GM19351 (cell line): ENCODE data around the gene HEG1.

Experiments
- ATAC-seq: cut with Tn5 transposase; IDR thresholded peaks from one replicate; pipeline ENCODE4 v1.9.1; 2021; ENCODE audit warnings: mild to moderate bottlenecking, moderate library complexity; ENCODE audit not compliant: unreplicated experiment

HEG1 gene

DNA sequence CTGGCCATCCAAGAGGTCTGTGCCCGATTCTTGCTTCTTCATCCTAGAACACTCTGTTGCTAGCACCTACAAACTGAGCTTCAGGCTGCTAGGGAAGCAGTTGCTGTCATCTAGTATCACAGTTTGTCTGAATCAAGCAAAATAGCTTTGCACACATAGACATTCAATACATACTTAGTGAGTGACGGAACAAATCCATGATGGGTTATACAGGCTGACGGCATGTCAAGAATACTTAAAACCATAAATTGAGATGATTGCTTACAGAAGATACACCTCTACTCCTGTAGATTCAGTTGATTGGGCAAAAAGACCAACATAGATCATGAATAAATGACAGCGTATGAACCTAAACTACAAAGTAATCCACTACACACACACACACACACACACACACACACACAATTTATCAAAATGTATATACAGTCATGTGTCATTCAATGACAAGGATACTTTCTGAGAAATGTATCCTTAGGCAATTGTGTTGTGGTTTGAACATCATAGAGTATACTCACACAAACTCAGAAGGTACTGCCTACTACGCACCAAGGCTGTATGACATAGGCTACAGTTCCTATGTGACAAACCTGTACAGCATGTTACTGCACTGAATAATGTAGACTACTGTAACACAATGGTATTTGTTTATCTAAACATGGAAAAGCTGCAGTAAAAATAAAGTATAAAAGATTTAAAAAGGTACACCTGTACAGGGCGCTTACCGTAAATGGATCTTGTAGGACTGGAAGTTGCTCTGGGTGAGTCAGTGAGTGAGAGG, 14.4 kb upstream of the HEG1 start:
- no peak for ATAC-seq

DNA sequence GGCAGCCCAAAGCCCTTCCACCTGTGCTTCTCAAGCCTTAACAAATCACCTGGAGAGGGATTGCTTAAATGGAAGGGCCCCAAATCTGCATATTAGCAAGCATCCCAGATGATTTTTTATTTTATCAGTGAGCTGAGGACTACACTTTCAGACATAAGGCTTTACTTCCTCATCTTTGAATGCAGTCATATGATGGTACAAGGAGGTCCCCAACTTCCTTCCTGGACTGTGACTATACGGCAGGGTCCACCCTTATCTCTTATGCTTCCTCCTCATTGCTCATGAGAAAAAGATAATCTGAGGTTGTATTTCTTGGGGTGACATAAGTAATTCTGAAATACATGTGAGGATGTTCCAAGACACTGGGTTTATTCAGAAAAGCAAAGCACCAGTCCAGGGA, 13.7 kb upstream of the HEG1 start:
- ATAC-seq = no peak

DNA sequence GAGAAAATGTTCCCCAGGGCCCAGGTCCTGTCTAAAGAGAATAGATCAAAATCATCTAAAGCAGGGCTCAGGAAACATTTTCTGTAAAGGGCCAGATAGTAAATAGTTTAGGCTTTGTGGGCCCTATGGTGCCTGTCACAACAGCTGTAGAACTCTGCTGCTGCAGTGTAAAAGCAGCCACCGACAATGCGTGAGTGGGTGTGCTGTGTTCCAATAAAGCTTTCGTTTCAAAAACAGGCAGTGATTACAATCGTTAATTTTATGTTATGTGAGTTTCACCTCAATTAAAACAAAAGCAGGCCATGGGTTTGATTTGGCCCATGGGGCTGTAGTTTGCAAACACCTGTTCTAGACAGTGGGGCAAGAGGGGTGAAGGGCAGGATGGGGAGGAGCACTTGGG, 12.5 kb upstream of the HEG1 start:
- ATAC-seq = no peak

DNA sequence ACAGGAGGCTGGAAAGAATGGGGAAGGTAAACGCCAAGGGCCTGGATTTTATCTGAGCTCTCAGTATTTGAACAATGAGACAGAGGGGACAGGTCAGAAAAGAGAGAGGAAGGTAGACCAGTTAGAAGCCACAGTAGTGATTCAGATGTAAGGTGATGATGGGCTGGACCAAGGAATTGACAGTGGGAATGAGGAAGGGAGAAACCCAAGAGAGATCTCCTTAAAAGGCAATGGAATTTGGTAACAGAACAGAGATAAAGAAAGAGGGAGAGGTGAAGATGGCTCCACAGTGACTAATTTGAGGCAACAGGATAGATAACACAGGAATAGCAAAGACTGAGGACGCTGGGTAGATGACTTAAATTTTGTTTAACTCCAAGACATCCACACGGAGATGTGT, 11.4 kb upstream of the HEG1 start:
- ATAC-seq = no peak

DNA sequence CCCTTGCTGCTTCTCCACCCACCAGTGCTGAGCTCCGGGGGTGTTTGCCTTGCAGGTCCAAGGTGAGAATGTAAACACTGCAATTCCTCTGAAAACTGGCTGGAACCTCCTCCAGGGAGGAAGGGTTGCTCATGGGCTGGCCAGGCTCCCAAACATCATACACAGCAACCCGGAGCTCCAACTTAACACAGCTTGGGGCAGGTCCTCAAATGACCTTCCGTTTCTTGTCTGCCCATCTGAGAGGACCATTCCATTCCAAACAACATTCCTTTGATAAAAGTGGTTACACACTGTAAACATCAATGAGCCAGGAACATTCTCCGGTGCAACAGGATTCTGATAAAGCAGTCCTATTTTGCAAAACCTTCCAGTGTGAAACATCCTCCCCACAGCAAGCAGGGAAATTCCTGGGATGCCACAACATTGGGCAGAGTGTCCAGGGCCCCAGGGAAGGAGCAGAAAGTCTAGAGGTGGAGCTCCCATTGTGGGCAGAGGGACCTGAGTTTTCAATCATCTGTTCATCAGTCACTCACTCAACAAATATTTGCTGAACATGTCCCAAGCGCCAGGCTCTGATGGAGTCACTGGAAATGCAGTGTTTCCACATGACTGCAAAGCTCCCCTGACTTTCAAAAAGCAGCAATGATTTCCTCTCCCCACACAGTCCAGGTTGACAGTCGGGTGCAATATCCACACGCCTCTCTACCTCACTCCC, 7.3 kb upstream of the HEG1 start:
- ATAC-seq = no peak

DNA sequence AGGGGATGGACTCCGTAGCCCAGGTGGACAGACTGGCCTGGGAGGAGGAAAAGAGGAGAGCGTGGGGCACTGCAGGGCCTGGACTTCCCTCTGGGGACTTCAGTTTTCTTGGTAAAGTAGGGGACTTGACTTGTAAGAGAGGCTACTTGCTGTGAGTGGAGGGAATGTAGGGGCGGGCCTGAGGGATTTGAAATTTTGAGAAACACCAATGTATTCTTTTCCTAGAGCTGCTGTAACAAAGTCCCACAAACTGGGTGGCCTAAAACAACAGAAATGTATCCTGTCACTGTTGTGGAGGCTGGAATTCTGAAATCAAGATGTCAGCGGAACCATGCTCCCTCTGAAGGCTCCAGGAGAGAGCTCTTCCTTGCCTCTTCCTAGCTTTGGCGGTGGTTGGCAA, 5.8 kb upstream of the HEG1 start:
- no peak for ATAC-seq

DNA sequence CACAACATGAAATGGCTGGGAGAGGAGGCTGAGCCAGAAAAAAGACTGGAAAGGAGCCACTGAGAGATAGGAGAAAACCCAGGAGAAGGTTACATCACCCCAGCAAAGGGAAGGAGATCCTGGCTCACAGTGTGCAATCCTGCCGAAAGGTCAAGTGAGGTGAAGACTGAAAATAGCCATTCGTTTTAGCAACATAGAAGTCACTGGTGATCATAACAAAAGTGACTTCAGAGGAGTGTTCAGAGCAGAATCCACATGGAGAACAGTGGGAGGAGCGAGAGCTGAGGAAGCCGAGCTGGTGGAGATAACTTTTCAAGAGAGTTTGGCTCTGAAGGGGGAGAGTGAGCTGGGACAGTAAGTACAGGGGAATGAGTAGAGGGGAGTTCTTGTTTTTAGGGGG, 5.4 kb upstream of the HEG1 start:
- ATAC-seq = no peak

DNA sequence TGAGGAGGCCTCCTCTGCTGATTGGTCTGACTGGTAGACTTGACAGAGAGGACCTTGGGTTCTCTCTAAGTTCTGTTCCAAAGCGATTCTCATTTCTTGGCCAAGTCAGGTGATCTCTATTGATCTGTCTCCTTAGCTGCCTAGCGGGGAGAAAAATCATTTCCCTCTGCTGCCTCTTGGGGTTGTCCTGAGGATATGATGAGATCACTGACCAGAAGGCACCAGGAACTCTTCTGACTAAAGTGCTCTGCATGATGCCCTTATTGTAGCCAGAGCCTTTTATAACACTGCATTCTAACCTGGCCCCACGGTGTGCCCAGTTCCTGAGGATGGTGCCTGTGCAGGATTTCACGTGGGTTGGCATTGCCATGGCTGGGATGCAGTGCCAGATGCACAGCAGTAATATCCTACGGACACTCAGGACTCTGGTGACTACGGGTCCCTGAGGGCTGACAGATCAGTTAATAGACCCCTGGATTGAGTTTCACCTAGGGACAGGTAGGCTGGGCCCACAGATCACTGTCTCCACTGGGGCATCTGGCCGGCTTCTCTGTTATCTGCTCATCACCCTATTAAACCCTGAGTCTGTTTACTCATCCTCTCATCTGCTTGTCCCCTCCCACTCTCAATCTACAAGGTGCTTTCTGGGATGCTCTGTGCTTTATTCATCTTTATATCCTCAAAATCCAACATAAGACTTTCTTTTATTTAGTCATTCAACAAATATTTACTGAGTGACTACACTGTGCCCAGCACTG, 3.9 kb upstream of the HEG1 start:
- no peak for ATAC-seq

DNA sequence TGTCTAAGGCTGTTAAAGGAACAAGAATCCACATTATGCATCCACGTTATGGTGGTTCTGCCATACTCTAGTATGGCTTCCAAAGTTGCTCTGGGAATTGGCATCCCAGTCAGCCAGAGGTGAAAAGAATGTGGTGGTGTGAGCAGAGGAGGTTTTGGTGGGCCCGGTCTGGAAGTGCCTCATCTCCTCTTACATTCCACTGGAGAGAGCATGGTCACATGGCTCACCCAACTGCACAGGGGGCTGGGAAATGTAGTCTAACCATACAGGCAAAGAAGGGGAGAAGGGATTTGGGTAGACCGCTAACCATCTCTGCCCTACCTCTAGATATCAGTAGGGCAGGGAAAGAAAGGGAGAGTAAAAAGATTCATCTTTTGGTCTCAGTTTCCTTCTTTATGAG, 3.2 kb upstream of the HEG1 start:
- ATAC-seq = no peak

DNA sequence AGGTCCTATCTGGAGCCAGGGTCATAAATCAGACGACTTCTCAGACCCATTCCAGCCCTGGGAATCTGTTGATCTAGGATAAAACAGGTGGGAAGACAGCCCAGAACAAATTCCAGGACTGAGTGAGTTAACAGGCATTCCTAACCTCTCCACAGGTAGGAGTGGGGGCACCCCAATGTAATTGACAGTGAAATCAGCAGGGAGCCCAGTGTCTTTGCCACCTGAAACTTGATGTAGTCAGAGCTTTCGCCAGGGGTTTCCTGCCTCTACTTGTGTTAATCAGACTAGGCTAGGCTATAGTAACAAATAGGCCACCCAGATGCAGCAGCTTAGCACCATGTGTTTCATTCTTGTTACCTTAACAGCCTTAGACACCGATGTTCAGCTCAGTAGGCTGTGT, 2.7 kb upstream of the HEG1 start:
- no peak for ATAC-seq

DNA sequence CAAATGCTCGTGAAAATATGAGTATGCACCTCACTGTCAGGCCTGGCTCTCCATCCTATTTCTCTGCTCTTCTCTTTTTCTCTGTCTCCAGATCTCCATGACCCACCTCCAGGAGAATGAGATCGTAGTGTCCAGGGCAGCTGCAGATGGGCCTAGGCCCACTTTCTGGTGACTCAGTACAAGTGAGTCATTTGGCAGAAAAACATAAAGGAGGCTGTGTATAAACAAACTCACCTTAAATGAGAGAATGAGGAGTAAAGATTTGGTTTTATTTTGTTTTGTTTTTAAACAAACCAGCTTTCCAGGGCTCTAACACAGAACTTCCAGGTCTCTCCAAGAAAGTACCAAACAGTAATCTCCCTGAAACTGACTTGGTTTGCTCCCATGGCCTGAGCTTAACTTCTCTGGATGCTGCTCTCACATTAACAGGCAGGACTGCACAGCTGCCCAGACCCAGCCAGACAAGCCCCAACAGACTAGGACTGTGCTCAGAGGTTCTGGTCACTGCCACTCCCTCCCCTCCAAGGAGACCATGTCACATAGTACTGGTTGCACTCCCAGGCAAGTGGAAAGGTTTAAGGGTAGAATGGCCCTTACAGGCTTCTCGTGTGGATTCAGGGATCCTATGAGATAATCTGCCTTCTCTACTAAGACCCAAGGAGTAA, 1.5 kb upstream of the HEG1 start:
- no peak for ATAC-seq

DNA sequence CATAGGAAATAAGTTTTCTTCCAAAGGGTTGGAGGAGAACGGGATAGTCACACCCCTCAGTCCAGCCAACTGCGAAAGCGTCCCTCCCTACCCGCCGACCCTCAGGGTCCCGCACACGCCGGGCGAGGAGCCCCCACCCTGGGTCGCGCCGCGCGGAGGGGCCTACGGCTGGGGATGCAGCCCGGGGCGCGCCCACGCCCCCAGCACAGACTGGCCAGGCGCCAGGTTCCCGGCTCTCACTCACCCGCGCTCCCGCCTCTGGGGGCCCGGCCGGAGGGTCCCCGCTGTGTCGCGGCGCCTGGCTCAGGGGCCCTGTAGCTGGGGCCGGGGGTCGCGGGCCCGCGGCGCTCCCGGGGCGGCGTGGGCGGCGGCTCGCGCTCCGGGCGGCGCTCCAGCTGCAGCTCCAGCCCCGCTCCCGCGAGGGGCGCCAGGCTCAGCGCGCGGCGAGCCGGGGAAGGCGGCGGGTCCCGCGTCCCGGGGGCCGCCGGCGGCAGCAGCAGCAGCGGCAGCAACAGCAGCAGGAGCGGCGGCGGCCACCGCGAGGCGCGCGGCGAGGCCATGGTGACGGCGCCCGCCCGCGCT, 375 bp downstream of the HEG1 start:
- ATAC-seq = peak; percentile 21

DNA sequence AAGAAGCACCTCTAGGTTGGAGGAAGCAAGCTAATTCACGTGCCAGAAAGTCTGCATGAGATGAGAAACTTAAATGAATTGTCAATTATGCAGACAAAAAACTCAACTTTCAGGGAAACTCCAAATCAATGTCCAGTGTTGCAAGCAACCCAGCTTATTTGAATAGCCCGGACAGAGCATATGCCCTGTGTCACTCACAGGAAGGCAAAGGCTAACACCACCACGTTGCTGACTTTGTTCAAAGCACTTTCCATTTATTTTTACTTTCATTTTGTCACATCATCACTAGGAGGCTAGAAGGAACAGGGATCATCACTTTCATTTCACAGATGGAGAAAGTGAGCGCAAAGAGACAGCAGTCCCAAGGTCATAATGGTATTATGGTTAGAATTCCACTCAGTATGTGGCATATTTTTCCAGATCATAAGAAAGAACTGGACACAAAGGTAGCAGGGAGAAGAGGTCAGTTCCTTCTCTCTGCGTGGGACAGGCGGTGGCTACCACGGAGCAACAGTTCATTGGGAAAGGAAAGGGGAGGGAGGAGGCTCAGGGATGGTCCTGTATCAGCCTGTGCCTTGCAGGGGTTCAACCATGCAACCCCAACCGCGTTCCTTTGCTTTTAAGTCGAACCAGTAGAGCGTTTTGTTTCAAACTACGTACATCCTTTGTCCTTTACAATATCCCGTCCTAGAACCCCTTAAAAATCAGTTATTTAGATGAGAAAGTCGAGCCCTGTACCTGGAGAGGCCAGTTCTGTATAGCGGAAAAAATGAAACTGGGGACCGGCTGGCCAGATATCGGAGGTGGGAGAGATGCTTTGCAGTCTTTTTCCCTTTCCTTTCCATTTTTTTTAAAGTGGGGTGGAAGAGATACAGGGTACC, 1.1 kb downstream of the HEG1 start:
- peak; percentile 37 for ATAC-seq

DNA sequence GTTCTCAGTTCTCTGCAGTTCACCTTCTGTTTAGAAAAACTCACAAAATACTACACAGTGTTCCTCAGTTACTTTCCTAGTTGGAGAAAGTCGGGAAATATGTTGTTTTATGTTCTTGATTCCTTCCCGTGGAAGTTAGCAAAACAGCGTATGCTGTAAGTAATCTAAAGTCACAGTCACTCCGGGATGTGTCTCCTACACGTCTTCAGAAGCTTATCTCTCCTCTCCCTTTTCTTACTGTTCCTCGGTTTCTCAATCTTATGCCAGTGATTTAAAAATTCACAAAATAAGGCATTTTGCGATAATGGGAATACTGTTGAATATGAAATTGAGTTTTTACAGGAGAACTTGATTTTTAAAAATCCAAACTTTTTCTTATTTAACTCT, 1.7 kb downstream of the HEG1 start:
- ATAC-seq = no peak

DNA sequence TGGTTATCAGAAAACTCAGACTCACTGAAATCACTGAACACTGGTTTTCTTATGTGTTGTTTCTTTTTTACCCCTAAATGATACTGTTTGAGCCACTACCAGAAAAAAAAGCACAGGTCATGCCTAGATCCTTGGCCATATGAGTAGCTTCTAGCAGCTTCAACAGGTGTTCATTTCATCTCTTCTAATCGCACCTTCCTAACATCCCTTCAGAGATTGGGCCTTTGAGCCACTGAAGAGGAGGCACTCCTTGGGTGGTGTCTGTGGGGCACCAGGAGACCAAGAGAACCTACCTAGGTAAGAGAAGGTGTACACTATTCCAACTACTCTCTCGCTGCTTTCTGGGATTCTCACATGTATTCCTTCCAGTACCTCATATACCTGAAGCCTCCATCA, 2.5 kb downstream of the HEG1 start:
- no peak for ATAC-seq

DNA sequence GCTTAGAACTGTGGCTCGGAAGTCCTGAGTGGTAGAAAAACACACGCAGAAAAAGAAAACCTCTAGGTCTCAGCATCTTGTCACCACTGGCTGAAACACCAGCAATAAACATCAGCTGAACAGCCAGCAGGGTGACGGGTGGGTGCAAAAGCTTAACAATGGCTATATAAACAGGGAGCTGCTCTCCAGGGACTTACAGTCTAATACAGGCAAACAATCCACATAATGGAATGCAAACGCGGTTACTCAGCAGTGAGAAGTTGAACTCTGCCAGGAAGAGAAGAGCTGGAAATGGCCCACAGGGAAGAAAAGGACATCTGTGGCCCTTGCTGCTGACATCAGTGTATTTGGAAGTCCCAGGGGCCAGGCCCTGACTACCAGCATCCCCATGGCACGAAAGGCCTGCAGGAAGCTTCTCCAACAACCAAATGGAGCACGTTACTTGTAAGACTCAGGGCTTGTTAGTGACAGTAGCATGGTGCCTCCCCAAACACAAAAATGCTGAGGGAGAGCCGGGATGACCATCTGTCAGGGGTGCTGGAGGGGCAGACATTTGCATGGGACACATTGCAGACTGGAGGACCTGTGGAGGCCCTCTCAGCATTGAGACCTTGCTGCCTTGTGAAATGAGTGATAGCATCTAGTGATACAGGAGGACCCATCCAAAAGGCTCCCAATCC, 3.0 kb downstream of the HEG1 start:
- no peak for ATAC-seq

DNA sequence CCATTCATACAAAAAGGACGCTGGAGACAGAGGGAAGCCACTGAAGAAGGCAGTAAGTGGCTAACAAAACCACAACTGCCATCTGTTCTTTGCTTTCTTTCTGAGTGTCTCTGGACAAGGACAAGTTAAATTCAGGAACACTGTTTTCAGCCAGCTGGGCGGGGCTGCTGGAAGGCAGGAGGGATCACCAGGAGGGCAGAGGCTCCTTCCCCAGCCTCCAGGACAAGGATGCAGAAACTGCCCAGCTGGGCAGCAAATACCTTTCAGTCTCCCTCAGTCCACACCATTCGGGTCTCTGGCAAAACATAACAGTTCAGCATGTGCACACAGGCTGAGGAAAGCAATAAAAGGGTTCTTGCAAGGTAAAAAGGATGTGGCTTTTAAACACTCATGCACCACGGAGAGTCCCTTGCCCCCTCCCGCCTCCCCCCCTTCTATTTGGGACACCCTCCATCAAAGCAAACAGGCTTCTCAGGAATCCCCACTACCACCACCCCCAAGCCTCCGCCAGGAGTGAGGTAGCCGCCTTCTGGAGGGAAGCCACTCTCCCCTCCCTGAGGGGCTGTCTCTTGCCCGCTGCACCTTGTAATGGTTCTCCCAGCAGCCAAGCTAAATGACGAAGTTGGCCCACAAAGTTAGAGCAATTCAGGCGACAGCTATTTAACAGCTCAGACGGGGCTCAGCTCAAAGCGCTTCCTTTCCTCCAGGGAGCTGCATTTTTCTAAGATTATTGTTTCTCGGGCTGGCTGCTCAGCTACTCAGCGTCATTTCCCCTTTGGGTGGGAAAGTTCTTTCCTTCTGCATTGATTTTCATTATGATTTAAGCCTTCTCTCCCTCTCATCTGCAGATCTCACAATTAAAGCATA, 3.8 kb downstream of the HEG1 start:
- ATAC-seq = no peak

DNA sequence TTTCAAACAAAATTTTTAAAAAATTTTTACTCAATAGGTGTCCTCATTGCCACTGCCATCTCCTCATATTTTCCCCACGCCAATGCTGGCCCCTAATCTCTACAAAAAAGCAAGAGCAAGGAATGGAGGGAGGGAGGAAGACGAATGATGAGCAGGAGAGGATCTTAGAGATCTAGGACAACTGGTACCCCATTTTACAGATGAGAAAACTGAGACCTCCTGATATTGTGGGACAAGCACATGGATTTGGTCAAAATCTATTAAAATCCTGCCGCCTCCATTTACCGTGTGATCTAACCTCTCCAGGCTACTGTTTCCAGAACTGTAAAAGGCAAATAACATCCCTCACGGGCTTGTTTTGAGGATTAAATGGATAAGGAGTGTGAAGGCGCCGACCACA, 4.6 kb downstream of the HEG1 start:
- ATAC-seq = no peak
